ENCODE measurements around the gene NUDT2.
"Not testable (repeated sequence)": the region's sequence is repeated elsewhere in the genome, so short reads cannot be mapped to it uniquely, and the experiment has no call there.

NUDT2 gene

GRCh38 chr9:34335376-34335775 is 6.0 kb downstream of the NUDT2 start:
- DNase-seq (ENCODE audit: low spot score), result no peak

GRCh38 chr9:34337403-34337802 is 8.0 kb downstream of the NUDT2 start:
- DNase-seq (ENCODE audit: low spot score), result no peak

DNA sequence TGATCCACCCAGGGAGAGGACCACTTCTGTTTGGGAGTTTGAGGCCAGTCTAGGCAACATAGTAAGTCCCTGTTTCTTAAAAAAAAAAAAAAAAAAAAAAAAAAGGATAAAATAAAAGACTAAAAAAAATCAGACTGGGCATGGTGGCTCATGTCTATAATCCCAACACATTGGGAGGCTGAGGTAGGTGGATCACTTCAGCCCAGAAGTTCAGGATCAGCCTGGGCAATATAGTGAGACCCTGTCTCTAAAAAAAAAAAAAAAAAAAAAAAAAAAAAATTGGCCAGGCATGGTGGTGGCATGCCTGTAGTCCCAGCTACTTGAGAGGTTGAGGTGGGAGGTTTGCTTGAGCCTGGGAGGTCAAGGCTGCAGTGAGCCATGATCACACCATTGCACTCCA is 8.7 kb downstream of the NUDT2 start:
- not testable (repeated sequence) for DNase-seq (ENCODE audit: low spot score)

- no peak for DNase-seq (ENCODE audit: low spot score)
These were observed 9.5 kb downstream of the NUDT2 start for GRCh38 chr9:34338665-34339385.

- DNase-seq (ENCODE audit: low spot score), result no peak
These were observed 12.4 kb downstream of the NUDT2 start for GRCh38 chr9:34341659-34342295.

- no peak for DNase-seq (ENCODE audit: low spot score)
These were observed 13.7 kb downstream of the NUDT2 start for GRCh38 chr9:34343090-34343489.

DNA sequence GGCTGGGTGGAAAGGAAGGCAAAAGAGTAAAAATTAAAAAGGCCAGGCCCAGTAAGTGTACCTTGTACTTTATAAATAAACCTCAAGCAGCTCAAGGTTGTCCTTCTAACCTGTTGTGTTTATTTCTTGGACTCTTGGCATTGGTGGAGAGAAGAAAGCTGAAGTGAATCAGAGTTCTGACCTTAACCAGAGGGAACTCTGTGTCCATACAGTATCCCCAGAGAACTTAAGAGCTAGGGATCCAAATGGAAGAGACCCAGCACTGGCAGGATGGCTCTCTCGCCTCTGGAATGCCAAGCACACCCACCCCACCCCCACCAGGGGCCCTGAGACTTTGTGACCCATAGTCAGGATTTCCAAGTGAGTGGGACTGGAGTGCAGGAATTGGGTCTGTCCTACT is 14.2 kb downstream of the NUDT2 start:
- no peak for DNase-seq (ENCODE audit: low spot score)

GRCh38 chr9:34346873-34347799 is 17.8 kb downstream of the NUDT2 start:
- no peak for DNase-seq (ENCODE audit: low spot score)

DNA sequence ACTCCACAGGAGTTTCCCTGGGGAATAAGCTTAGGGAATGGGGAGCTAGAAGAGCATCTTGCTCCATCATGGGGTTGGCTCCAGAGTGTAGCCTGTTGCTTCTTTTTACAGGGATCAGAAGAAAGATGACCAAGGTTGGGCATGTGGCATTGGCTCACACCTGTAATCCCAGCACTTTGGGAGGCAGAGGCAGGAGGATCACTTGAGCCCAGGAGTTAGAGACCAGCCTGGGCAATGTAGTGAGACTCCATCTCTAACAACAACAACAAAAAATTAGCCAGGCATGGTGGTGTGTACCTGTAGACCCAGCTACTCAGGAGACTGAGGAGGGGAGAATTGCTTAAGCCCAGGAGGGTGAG is 18.4 kb downstream of the NUDT2 start:
- no peak for DNase-seq (ENCODE audit: low spot score)

DNA sequence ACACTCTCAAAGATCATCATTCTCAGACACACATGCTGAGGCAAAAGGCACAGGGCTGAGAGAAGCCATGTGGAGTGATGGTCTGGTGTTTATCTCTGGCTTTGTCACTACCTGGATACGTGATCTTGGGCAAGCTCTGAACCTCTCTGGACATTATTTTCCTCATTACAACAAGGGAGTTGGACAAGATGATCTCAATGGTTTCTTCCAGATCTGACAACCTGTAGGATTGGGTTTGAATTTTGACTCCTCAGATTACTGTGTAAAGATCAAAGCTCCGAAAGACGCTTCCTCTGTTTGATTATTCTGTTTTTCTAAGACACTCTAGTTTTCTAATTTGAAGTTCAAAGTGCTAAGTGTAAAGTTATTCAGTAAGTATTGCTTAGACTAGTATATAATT is 20.0 kb downstream of the NUDT2 start:
- DNase-seq (ENCODE audit: low spot score), result no peak

DNA sequence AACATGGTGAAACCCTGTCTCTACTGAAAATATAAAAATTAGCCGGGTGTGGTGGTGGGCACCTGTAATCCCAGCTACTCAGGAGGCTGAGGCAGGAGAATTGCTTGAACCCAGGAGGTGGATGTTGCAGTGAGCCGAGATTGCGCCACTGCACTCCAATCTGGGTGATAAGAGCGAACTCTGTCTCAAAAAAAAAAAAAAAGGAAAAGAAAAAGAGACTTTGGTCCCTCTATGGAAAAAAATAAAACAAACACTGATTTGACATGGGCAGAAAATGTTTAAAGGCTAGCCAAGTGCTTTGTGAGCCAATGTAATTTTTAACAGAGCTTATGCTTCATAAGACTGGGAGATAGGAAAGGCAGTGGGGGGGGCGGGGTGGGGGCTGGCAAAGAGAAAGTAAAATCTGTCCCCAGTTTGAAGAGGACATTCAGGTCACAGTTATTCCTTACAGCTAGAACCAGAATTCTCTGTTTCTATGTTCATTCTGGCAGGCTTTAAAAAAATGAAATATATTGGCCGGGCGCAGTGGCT is 22.8 kb downstream of the NUDT2 start:
- DNase-seq (ENCODE audit: low spot score), result not testable (repeated sequence)

GRCh38 chr9:34352957-34353356 is 23.6 kb downstream of the NUDT2 start:
- not testable (repeated sequence) for DNase-seq (ENCODE audit: low spot score)

- no peak for DNase-seq (ENCODE audit: low spot score)
These were observed 33.3 kb downstream of the NUDT2 start for GRCh38 chr9:34362614-34363214.

DNA sequence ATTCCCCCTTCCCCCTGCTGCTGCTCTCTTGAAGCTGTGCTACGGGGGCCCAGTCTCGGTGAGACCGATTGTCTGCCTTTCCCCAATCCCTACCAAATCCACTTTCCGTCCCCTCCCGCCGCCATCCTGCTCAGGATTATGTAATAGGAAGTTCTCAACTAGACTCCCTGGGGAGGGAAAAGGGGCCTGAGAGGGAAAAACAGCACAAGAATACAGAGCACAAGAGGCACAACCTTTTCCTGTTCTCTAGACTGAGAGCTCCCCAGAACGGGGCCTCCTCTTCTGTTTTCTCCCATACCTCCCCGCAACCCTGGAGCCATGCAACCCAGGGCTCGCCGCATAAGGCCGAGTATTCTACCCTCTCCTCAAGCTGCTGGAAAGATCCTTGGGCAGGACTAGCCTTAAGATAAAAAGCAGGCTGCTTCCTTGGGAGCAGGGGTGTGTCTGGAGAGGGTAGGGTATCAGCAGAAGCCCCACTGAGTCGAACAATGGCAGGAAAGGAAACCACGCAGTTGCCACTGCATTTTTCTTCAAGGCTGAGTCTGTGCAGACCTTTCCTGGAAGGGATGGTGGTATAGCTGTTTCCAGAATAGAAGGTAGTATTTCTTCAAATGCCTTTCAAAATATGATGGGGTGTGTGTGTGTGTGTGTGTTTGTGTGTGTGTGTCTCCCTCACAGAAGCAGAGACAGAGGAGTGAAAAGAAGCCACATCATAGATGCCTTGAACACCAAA is 34.4 kb downstream of the NUDT2 start:
- DNase-seq (ENCODE audit: low spot score), result no peak

GRCh38 chr9:34365282-34365681 is 35.9 kb downstream of the NUDT2 start:
- DNase-seq (ENCODE audit: low spot score), result no peak

DNA sequence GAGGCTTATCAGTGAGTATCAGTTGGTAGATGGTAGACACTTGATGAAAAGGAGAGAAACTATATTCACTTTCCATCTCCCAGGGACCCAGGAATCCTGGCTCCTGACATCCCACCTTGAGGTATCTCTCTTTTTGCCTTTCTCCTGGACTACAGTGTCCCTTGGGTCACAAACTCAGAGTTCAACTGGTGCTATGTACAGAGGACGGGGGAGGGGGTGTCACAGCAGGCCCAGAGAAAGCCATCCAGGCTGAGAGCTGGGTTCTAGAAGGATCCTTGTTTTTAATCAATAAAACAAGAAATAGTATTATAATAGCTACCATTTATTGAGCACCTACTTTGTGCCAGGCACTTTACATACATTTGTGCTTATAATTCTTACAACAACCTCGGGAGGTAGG is 37.0 kb downstream of the NUDT2 start:
- no peak for DNase-seq (ENCODE audit: low spot score)

GRCh38 chr9:34367751-34368410 is 38.5 kb downstream of the NUDT2 start:
- not testable (repeated sequence) for DNase-seq (ENCODE audit: low spot score)

GRCh38 chr9:34368796-34369195 is 39.4 kb downstream of the NUDT2 start:
- not testable (repeated sequence) for DNase-seq (ENCODE audit: low spot score)

GRCh38 chr9:34369636-34370035 is 40.3 kb downstream of the NUDT2 start:
- no peak for DNase-seq (ENCODE audit: low spot score)

GRCh38 chr9:34370335-34370969 is 41.1 kb downstream of the NUDT2 start:
- DNase-seq (ENCODE audit: low spot score), result no peak
